HEK293 (cell line): ENCODE measurements around the gene CDC27.

Experiments
- CTCF ChIA-PET: fragments of 350-600 bp; formaldehyde crosslinking; extraction: SDS; loops from one replicate; lab custom pipeline; 2021; ENCODE audit warnings: antibody characterized with exemption; lab: Yijun Ruan, JAX
- POLR2A ChIA-PET: fragments of 300-600 bp; formaldehyde crosslinking; extraction: SDS; loops from one replicate; lab custom pipeline; 2020; ENCODE audit warnings: antibody characterized with exemption, inconsistent platforms; lab: Yijun Ruan, JAX
- H3K27ac ChIP-seq: fragments of 200-500 bp; sonication (Bioruptor generic); 2 replicates; pipeline ENCODE4 v1.5.1; 2014; ENCODE audit warnings: low read depth, low read length, control low read depth, inconsistent platforms; ENCODE audit errors: extremely low read depth
- H3K36me3 ChIP-seq, 2 experiments: fragments of 200-500 bp in 1 of 2; sonication (Bioruptor generic) in 1 of 2; 1 replicate in 1 of 2; 2 replicates in 1 of 2; pipeline ENCODE4 v1.5.1; 2014 to 2017; ENCODE audit warnings: inconsistent platforms in 2 of 2, low read length in 2 of 2; ENCODE audit not compliant: control insufficient read depth in 2 of 2, insufficient read depth in 1 of 2
- H3K4me1 ChIP-seq: fragments of 200-500 bp; sonication (Bioruptor generic); 2 replicates; pipeline ENCODE4 v1.5.1; 2014; ENCODE audit warnings: mild to moderate bottlenecking, low read length, inconsistent platforms; ENCODE audit not compliant: control insufficient read depth, insufficient read depth
- H3K4me3 ChIP-seq: 2 replicates; pipeline ENCODE4 v1.5.1; 2011; ENCODE audit warnings: low read depth, mild to moderate bottlenecking, control low read depth, low read length, moderate library complexity
- H3K9me3 ChIP-seq: fragments of 200-500 bp; sonication (Bioruptor generic); 2 replicates; pipeline ENCODE4 v1.5.1; 2014; ENCODE audit warnings: low read depth, low read length, inconsistent platforms; ENCODE audit not compliant: control insufficient read depth, insufficient read depth
- FEZF1 ChIP-seq: fragments of 450-650 bp; formaldehyde crosslinking; IDR thresholded peaks from 2 replicates; pipeline ENCODE4 v1.5.1; 2016; ENCODE audit warnings: missing biosample characterization, missing genetic modification characterization
- IKZF3 ChIP-seq: fragments of 450-650 bp; IDR thresholded peaks from 2 replicates; pipeline ENCODE4 v1.5.0; 2018; ENCODE audit warnings: missing biosample characterization, mild to moderate bottlenecking, missing genetic modification characterization, moderate library complexity
- SP7 ChIP-seq: fragments of 450-650 bp; formaldehyde crosslinking; IDR thresholded peaks from 2 replicates; pipeline ENCODE4 v1.5.1; 2016; ENCODE audit warnings: missing biosample characterization, missing genetic modification characterization
- YY2 ChIP-seq: fragments of 450-650 bp; formaldehyde crosslinking; IDR thresholded peaks from 2 replicates; pipeline ENCODE4 v1.5.1; 2016; ENCODE audit warnings: missing biosample characterization, missing genetic modification characterization
- ZFP3 ChIP-seq: fragments of 450-650 bp; formaldehyde crosslinking; IDR thresholded peaks from 2 replicates; pipeline ENCODE4 v1.5.1; 2016; ENCODE audit warnings: low read depth, missing biosample characterization, missing genetic modification characterization
- ZNF140 ChIP-seq: fragments of 450-650 bp; formaldehyde crosslinking; IDR thresholded peaks from 2 replicates; pipeline ENCODE4 v1.5.1; 2016; ENCODE audit warnings: missing biosample characterization, missing genetic modification characterization
- ZNF155 ChIP-seq: fragments of 450-650 bp; formaldehyde crosslinking; IDR thresholded peaks from 2 replicates; pipeline ENCODE4 v1.5.1; 2016; ENCODE audit warnings: missing biosample characterization, missing genetic modification characterization
- ZNF423 ChIP-seq: fragments of 450-650 bp; formaldehyde crosslinking; IDR thresholded peaks from 2 replicates; pipeline ENCODE4 v1.5.1; 2016; ENCODE audit warnings: missing biosample characterization, missing genetic modification characterization
- ZNF521 ChIP-seq: fragments of 450-650 bp; formaldehyde crosslinking; IDR thresholded peaks from 2 replicates; pipeline ENCODE4 v1.5.1; 2017; ENCODE audit warnings: missing biosample characterization, mild to moderate bottlenecking, missing genetic modification characterization
- ZNF558 ChIP-seq: fragments of 450-650 bp; formaldehyde crosslinking; IDR thresholded peaks from 2 replicates; pipeline ENCODE4 v1.5.1; 2016; ENCODE audit warnings: missing biosample characterization, missing genetic modification characterization
- ZNF629 ChIP-seq: fragments of 450-650 bp; formaldehyde crosslinking; IDR thresholded peaks from 2 replicates; pipeline ENCODE4 v1.5.1; 2017; ENCODE audit warnings: missing biosample characterization, missing genetic modification characterization
- ZXDB ChIP-seq: fragments of 450-650 bp; formaldehyde crosslinking; IDR thresholded peaks from 2 replicates; pipeline ENCODE4 v1.5.1; 2016; ENCODE audit warnings: missing biosample characterization, missing genetic modification characterization
- TF ChIP-seq, protein P1 (sequence below): fragments of 450-650 bp; formaldehyde crosslinking; IDR thresholded peaks from 2 replicates; pipeline ENCODE4 v1.5.1; 2016; ENCODE audit warnings: missing biosample characterization, missing genetic modification characterization
- TF ChIP-seq, protein P2 (sequence below): fragments of 450-650 bp; formaldehyde crosslinking; IDR thresholded peaks from 2 replicates; pipeline ENCODE4 v1.5.1; 2017; ENCODE audit warnings: missing biosample characterization, missing genetic modification characterization
- TF ChIP-seq, protein P3 (sequence below): fragments of 450-650 bp; formaldehyde crosslinking; IDR thresholded peaks from 2 replicates; pipeline ENCODE4 v1.5.0; 2017; ENCODE audit warnings: missing biosample characterization, missing genetic modification characterization, borderline replicate concordance
- TF ChIP-seq, protein P4 (sequence below): fragments of 450-650 bp; formaldehyde crosslinking; IDR thresholded peaks from 2 replicates; pipeline ENCODE4 v1.5.1; 2016; ENCODE audit warnings: missing biosample characterization, missing genetic modification characterization, low read depth
- TF ChIP-seq, protein P5 (sequence below): fragments of 450-650 bp; formaldehyde crosslinking; IDR thresholded peaks from 2 replicates; pipeline ENCODE4 v1.5.1; 2016; ENCODE audit warnings: missing biosample characterization, missing genetic modification characterization
- TF ChIP-seq, protein P6 (sequence below): fragments of 450-650 bp; formaldehyde crosslinking; IDR thresholded peaks from 2 replicates; pipeline ENCODE4 v1.5.1; 2017; ENCODE audit warnings: missing biosample characterization, missing genetic modification characterization
- TF ChIP-seq, protein P7 (sequence below): fragments of 450-650 bp; formaldehyde crosslinking; optimal IDR thresholded peaks from 2 replicates; pipeline ENCODE3; 2016; ENCODE audit warnings: missing biosample characterization, mild to moderate bottlenecking, missing genetic modification characterization
- TF ChIP-seq, protein P8 (sequence below): fragments of 450-650 bp; formaldehyde crosslinking; IDR thresholded peaks from 2 replicates; pipeline ENCODE4 v1.5.1; 2016; ENCODE audit warnings: missing biosample characterization, missing genetic modification characterization

CDC27 gene

DNA sequence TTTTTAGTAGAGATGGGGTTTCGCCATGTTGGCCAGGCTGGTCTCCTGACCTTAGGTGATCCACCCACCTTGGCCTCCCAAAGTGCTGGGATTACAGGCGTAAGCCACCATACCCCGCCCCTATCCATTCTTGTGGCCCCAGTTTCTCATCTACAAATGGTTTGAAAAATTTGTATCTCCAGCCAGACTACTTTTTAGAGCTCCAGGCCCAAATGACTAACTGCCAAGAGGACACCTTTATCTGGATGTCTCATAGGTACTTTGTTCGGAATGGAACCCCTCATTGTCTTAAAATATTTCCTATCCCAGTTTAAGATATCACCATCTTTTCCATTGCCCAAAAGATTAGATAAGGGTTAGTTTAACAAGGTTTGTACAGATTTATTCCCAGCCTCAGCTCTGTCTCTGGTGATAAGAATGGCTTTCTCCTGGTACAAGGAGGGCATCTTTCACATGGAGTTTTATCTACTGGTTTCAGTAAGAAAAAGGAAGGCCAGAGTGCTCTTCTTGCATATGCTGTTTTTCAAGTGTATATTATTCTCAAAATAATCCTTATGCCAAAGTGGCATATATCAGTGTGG is 4.9 kb upstream of the CDC27 start:
- no peak overlapping the region for H3K4me3 ChIP-seq
- no peaks in the 10 kb centered on the region for H3K36me3 ChIP-seq
- no peak overlapping the region for H3K27ac ChIP-seq
- no peaks in the 10 kb centered on the region for H3K9me3 ChIP-seq
- POLR2A ChIA-PET: no interaction called here
- no peaks in the 10 kb centered on the region for H3K4me1 ChIP-seq
- TF ChIP-seq, protein P1, sequence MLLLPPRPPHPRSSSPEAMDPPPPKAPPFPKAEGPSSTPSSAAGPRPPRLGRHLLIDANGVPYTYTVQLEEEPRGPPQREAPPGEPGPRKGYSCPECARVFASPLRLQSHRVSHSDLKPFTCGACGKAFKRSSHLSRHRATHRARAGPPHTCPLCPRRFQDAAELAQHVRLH: no peak
- TF ChIP-seq ZNF140 (no peak), YY2 (tag by site-specific recombination) (no peak), ZFP3 (no peak), ZXDB (tag by site-specific recombination) (no peak), ZNF155 (tag by site-specific recombination) (no peak), SP7 (tag by site-specific recombination) (no peak), ZNF423 (no peak), IKZF3 (tag by site-specific recombination) (no peak), ZNF558 (tag by site-specific recombination) (no peak), ZNF521 (no peak)
- TF ChIP-seq, protein P2, sequence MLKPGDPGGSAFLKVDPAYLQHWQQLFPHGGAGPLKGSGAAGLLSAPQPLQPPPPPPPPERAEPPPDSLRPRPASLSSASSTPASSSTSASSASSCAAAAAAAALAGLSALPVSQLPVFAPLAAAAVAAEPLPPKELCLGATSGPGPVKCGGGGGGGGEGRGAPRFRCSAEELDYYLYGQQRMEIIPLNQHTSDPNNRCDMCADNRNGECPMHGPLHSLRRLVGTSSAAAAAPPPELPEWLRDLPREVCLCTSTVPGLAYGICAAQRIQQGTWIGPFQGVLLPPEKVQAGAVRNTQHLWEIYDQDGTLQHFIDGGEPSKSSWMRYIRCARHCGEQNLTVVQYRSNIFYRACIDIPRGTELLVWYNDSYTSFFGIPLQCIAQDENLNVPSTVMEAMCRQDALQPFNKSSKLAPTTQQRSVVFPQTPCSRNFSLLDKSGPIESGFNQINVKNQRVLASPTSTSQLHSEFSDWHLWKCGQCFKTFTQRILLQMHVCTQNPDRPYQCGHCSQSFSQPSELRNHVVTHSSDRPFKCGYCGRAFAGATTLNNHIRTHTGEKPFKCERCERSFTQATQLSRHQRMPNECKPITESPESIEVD: no peak
- TF ChIP-seq, protein P3, sequence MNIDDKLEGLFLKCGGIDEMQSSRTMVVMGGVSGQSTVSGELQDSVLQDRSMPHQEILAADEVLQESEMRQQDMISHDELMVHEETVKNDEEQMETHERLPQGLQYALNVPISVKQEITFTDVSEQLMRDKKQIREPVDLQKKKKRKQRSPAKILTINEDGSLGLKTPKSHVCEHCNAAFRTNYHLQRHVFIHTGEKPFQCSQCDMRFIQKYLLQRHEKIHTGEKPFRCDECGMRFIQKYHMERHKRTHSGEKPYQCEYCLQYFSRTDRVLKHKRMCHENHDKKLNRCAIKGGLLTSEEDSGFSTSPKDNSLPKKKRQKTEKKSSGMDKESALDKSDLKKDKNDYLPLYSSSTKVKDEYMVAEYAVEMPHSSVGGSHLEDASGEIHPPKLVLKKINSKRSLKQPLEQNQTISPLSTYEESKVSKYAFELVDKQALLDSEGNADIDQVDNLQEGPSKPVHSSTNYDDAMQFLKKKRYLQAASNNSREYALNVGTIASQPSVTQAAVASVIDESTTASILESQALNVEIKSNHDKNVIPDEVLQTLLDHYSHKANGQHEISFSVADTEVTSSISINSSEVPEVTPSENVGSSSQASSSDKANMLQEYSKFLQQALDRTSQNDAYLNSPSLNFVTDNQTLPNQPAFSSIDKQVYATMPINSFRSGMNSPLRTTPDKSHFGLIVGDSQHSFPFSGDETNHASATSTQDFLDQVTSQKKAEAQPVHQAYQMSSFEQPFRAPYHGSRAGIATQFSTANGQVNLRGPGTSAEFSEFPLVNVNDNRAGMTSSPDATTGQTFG (tag by site-specific recombination): no peak
- TF ChIP-seq, protein P4, sequence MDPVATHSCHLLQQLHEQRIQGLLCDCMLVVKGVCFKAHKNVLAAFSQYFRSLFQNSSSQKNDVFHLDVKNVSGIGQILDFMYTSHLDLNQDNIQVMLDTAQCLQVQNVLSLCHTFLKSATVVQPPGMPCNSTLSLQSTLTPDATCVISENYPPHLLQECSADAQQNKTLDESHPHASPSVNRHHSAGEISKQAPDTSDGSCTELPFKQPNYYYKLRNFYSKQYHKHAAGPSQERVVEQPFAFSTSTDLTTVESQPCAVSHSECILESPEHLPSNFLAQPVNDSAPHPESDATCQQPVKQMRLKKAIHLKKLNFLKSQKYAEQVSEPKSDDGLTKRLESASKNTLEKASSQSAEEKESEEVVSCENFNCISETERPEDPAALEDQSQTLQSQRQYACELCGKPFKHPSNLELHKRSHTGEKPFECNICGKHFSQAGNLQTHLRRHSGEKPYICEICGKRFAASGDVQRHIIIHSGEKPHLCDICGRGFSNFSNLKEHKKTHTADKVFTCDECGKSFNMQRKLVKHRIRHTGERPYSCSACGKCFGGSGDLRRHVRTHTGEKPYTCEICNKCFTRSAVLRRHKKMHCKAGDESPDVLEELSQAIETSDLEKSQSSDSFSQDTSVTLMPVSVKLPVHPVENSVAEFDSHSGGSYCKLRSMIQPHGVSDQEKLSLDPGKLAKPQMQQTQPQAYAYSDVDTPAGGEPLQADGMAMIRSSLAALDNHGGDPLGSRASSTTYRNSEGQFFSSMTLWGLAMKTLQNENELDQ: no peak
- TF ChIP-seq, protein P5, sequence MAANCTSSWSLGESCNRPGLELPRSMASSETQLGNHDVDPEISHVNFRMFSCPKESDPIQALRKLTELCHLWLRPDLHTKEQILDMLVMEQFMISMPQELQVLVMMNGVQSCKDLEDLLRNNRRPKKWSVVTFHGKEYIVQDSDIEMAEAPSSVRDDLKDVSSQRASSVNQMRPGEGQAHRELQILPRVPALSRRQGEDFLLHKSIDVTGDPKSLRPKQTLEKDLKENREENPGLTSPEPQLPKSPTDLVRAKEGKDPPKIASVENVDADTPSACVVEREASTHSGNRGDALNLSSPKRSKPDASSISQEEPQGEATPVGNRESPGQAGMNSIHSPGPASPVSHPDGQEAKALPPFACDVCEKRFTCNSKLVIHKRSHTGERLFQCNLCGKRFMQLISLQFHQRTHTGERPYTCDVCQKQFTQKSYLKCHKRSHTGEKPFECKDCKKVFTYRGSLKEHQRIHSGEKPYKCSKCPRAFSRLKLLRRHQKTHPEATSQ: no peak
- TF ChIP-seq, protein P6, sequence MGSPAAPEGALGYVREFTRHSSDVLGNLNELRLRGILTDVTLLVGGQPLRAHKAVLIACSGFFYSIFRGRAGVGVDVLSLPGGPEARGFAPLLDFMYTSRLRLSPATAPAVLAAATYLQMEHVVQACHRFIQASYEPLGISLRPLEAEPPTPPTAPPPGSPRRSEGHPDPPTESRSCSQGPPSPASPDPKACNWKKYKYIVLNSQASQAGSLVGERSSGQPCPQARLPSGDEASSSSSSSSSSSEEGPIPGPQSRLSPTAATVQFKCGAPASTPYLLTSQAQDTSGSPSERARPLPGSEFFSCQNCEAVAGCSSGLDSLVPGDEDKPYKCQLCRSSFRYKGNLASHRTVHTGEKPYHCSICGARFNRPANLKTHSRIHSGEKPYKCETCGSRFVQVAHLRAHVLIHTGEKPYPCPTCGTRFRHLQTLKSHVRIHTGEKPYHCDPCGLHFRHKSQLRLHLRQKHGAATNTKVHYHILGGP (tag by site-specific recombination): no peak
- CTCF ChIA-PET: interaction anchor here (0.6 to 1.1 kb wide), 4 partner anchors 11 to 539 kb away, joined by 3 to 4 read pairs (median 3); partner anchors contain the start of gene TBX21

DNA sequence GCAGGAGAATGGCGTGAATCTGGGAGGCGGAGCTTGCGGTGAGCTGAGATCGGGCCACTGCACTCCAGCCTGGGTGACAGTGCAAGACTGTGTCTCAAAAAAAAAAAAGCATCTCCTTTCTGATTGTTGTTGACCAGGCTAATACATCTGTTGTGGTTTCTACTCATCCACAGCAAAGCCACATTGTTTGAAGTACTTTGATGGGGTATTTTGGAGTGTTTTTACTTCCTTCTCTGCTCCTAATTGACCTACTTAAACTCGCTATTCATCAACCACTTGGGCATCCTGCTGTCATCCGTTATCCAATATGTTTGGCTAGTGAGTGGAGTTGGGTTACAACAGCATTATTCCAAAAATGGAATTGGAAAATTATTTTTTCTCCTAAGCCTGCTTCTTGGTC is 3.5 kb upstream of the CDC27 start:
- ChIA-PET CTCF (no interaction called here), POLR2A (no interaction called here)
- no peak overlapping the region for H3K27ac ChIP-seq
- H3K9me3 ChIP-seq: no peaks in the 10 kb centered on the region
- H3K36me3 ChIP-seq: no peaks in the 10 kb centered on the region
- H3K4me3 ChIP-seq: no peak overlapping the region
- no peaks in the 10 kb centered on the region for H3K4me1 ChIP-seq
- TF ChIP-seq, protein P2: peak; percentile 88
- TF ChIP-seq, protein P7, sequence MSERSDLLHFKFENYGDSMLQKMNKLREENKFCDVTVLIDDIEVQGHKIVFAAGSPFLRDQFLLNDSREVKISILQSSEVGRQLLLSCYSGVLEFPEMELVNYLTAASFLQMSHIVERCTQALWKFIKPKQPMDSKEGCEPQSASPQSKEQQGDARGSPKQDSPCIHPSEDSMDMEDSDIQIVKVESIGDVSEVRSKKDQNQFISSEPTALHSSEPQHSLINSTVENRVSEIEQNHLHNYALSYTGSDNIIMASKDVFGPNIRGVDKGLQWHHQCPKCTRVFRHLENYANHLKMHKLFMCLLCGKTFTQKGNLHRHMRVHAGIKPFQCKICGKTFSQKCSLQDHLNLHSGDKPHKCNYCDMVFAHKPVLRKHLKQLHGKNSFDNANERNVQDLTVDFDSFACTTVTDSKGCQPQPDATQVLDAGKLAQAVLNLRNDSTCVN: no peak
- TF ChIP-seq FEZF1 (tag by site-specific recombination) (peak; percentile 35), ZNF558 (tag by site-specific recombination) (no peak), IKZF3 (tag by site-specific recombination) (0 out of 2 replicates have a peak, but pooled peaks have one; percentile 37), ZNF629 (peak; percentile 14; the same call in 1 of the 2 replicates)
- TF ChIP-seq, protein P8, sequence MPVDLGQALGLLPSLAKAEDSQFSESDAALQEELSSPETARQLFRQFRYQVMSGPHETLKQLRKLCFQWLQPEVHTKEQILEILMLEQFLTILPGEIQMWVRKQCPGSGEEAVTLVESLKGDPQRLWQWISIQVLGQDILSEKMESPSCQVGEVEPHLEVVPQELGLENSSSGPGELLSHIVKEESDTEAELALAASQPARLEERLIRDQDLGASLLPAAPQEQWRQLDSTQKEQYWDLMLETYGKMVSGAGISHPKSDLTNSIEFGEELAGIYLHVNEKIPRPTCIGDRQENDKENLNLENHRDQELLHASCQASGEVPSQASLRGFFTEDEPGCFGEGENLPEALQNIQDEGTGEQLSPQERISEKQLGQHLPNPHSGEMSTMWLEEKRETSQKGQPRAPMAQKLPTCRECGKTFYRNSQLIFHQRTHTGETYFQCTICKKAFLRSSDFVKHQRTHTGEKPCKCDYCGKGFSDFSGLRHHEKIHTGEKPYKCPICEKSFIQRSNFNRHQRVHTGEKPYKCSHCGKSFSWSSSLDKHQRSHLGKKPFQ (tag by site-specific recombination): peak; percentile 29; the same call in 1 of the 2 replicates
